PC-3 (cell line): ENCODE results near the gene HEYL.

ENCODE experiments used
- CTCF ChIP-seq: fragments of 300-600 bp; sonication (generic); conservative IDR thresholded peaks from 2 replicates; pipeline ENCODE4 v1.5.1; 2017; ENCODE audit warnings: antibody characterized with exemption, low read depth, mild to moderate bottlenecking, low read length
- EZH2 ChIP-seq: fragments of 300-600 bp; sonication (generic); IDR thresholded peaks from one replicate; pipeline ENCODE4 v1.6.1; 2017; ENCODE audit warnings: antibody characterized with exemption, mild to moderate bottlenecking, low read length; ENCODE audit not compliant: unreplicated experiment
- EZH2phosphoT487 ChIP-seq: fragments of 300-600 bp; sonication (generic); IDR thresholded peaks from 2 replicates; pipeline ENCODE4 v1.6.1; 2018; ENCODE audit warnings: mild to moderate bottlenecking, antibody characterized with exemption, low read length, borderline replicate concordance

- TF ChIP-seq CTCF (no peak), EZH2 (no peak), EZH2phosphoT487 (no peak)
Observed at GRCh38 chr1:39657402-39657801, 18.0 kb upstream of the HEYL start.
